Left ventricle myocardium inferior (tissue), 1 donor: ENCODE measurements around the gene DLL4. TPM values are rescaled to one million over a fixed set of nuclear protein-coding genes. Genes with fewer than 3 reads are reported as not detected.

ENCODE experiments used
- DNase-seq: peaks from one replicate; pipeline ENCODE4 v3.0.0-alpha.2; 2020
- H3K27ac ChIP-seq: fragments of 200-600 bp; replicated peaks from 2 replicates; pipeline ENCODE4 v1.8.0; 2021
- H3K27me3 ChIP-seq: fragments of 200-600 bp; 2 replicates; pipeline ENCODE4 v1.8.0; 2021; ENCODE audit warnings: low read depth
- H3K36me3 ChIP-seq: fragments of 200-600 bp; 2 replicates; pipeline ENCODE4 v1.8.0; 2021
- H3K4me1 ChIP-seq: fragments of 200-600 bp; 2 replicates; pipeline ENCODE4 v1.8.0; 2021
- H3K4me3 ChIP-seq: fragments of 200-600 bp; 2 replicates; pipeline ENCODE4 v1.8.0; 2021; ENCODE audit warnings: mild to moderate bottlenecking, moderate library complexity
- H3K9me3 ChIP-seq: fragments of 200-600 bp; replicated peaks from 2 replicates; pipeline ENCODE4 v1.8.0; 2021
- intact Hi-C: fragments of 100-400 bp; cut with micrococcal nuclease; formaldehyde crosslinking; loops from one replicate; pipeline ENCODE4 v1.11.0; 2022
- total RNA-seq: library from RNA; stranded (reverse); fragmentation: NEBNext Ultra II Directional; extraction: Animal tissue kit (Norgen Biotek cat#: 25700); gene quantifications from one replicate; pipeline ENCODE4 v1.2.1, GENCODE V29; 2021
- TF ChIP-seq, protein P1 (sequence below): fragments of 200-600 bp; IDR thresholded peaks from 2 replicates; pipeline ENCODE4 v1.8.0; 2021; ENCODE audit warnings: antibody characterized with exemption, mild to moderate bottlenecking, borderline replicate concordance
- donor health status: DM: no; HTN: yes; CAD: no; lungs with severe emphysema.

Gene DLL4
- total RNA-seq, 1 donor from 2014 or later, result 11.1 TPM

DNA sequence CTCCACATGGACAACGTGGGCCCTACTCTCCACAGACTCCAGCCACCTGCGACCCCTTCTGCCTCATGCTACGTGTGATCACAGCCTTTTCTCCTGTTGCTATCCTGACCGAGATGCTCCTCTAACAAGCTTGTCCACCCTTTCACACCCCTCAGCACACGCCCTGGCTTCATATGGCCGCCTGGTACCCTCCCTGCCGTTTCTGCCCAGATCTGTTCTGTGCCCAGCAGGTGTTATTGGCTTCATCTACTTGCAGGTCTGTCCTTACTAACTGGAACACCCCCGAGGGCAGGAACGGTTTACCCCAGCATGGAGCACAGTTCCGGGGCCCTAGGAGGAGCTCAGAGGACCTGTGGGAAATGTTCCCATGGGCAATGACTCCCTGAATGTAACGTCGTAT is 34.1 kb downstream of the DLL4 start:
- Histone ChIP-seq H3K9me3 (no peaks in the 10 kb centered on the region), H3K4me1 (peaks cover 22% of the 10 kb centered on the region), H3K4me3 (no peak overlapping the region), H3K27ac (no peak overlapping the region), H3K36me3 (no peaks in the 10 kb centered on the region), H3K27me3 (no peaks in the 10 kb centered on the region)
- intact Hi-C loops, result no loop called here
- DNase-seq, result no peak
- TF ChIP-seq, protein P1, sequence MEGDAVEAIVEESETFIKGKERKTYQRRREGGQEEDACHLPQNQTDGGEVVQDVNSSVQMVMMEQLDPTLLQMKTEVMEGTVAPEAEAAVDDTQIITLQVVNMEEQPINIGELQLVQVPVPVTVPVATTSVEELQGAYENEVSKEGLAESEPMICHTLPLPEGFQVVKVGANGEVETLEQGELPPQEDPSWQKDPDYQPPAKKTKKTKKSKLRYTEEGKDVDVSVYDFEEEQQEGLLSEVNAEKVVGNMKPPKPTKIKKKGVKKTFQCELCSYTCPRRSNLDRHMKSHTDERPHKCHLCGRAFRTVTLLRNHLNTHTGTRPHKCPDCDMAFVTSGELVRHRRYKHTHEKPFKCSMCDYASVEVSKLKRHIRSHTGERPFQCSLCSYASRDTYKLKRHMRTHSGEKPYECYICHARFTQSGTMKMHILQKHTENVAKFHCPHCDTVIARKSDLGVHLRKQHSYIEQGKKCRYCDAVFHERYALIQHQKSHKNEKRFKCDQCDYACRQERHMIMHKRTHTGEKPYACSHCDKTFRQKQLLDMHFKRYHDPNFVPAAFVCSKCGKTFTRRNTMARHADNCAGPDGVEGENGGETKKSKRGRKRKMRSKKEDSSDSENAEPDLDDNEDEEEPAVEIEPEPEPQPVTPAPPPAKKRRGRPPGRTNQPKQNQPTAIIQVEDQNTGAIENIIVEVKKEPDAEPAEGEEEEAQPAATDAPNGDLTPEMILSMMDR, result no peak

DNA sequence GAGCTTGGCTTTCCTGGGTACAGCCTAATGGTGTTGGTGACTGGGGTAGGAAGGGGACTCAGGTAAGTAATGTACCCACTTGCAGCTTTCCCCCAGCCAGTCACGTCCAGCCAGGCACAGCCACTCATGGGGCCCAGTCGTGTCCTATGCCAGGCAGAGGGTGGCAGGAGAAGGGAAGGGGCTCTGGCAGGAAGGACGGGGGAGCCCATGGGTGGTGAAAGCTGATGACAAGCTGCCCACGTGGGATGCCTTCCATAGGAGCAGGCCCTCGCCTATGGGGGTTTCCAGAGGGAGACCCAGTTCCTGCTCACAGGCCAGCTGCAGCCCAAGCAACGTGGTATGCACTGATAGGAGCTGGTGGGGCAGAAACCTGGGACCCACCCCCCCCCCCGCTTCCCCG is 34.9 kb downstream of the DLL4 start:
- Histone ChIP-seq H3K27ac (no peak overlapping the region), H3K36me3 (no peaks in the 10 kb centered on the region), H3K27me3 (no peaks in the 10 kb centered on the region), H3K4me1 (peaks cover 21% of the 10 kb centered on the region), H3K4me3 (no peak overlapping the region), H3K9me3 (no peaks in the 10 kb centered on the region)
- TF ChIP-seq, protein P1, result no peak
- intact Hi-C loops, result no loop called here
- no peak for DNase-seq

DNA sequence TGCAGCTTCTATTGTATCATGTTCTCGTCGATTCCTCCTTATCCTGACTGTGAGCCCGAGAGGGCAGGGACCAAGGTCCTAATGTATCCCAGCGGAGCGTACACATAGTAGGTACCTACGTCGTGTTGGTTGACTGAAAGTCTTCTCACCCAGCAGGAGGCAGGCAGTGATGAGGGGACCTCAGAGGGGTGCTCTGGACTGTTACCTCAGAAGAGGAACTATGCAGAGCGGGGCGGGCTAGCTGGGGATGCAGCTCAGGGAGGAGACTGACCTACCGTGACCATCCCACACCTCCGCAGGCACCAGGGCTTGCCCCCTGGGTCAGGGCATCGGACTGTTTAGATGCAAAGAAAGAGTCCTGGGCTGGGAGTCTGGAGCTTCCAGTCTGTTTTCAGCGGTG is 35.5 kb downstream of the DLL4 start:
- no peak for DNase-seq
- TF ChIP-seq, protein P1, result no peak
- Histone ChIP-seq H3K27me3 (no peaks in the 10 kb centered on the region), H3K4me1 (peaks cover 21% of the 10 kb centered on the region), H3K36me3 (no peaks in the 10 kb centered on the region), H3K9me3 (no peaks in the 10 kb centered on the region), H3K4me3 (no peak overlapping the region), H3K27ac (no peak overlapping the region)
- intact Hi-C loops, result no loop called here

DNA sequence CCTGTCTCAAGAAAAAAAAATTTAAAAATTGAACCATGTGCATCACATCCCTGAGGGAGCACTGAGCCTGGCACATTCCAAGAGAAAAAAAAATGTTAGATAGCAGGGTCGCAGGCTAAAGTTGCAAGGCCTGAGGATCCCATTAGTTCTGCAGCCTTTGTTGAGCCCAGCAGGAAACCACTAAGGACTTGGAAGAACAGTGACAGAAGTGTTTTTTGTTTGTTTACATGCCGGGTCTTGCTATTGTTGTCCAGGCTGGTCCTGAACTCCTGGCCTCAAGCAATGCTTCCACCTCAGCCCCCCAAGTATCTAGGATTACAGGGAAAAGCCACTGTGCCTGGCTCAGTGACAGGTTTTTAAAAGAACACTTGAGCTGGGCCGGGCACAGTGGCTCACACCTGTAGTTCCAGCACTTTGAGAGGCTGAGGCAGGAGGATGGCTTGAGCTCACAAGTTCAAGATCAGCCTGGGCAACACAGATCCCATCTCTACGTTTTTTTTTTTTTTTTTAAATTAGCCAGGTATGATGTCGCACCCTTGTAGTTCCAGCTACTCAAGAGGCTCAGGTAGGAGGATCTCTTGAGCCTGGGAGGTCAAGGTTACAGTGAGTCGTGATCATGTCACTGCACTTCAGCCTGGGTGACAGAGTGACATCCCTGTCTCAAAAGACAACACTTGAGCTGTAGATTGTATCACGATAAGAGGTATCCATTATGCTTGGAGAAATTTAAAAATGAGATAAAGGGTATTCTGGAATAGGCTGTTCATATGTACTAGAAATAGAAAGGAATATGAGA is 39.3 kb downstream of the DLL4 start:
- no peak for DNase-seq
- H3K4me1 ChIP-seq, result peaks cover 17% of the 10 kb centered on the region
- no peaks in the 10 kb centered on the region for H3K36me3 ChIP-seq
- TF ChIP-seq, protein P1, result no peak
- no peaks in the 10 kb centered on the region for H3K9me3 ChIP-seq
- no peaks in the 10 kb centered on the region for H3K27me3 ChIP-seq
- no peak overlapping the region for H3K4me3 ChIP-seq
- intact Hi-C loops, result no loop called here
- no peak overlapping the region for H3K27ac ChIP-seq

DNA sequence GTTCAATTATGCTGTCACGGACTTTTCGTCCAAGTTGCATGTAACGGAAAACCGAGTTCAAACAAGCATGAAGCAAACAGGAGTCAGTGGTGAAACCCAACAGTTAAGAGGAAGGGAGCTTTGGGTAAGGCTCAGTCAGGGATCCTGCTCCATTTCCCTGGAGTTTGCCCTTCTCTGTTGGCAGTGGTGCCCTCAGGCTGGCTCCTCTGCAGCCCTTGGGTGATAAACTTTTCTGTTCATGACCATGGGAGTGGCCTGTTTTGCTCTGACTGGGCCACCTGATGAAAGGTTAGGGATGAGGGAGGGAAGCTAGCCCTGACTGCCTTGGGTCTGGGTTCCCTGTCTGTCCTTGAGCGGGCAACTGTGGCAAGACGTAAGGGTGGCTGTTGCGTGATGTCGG is 40.2 kb downstream of the DLL4 start:
- Histone ChIP-seq H3K9me3 (no peaks in the 10 kb centered on the region), H3K4me1 (peaks cover 17% of the 10 kb centered on the region), H3K27ac (no peak overlapping the region), H3K4me3 (no peak overlapping the region), H3K36me3 (no peaks in the 10 kb centered on the region), H3K27me3 (no peaks in the 10 kb centered on the region)
- TF ChIP-seq, protein P1, result no peak
- DNase-seq, result no peak
- intact Hi-C loops, result no loop called here
